ENCODE results near the gene NYNRIN. TPM values are rescaled to one million over a fixed set of nuclear protein-coding genes. Genes with fewer than 3 reads are reported as not detected.
A peak's percentile ranks its signal among the peaks of the same experiment; 100 is the strongest.

NYNRIN gene
- total RNA-seq, 1 donor from 2014 or later: 12.6 TPM

- no peak for DNase-seq
These were observed 16.8 kb downstream of the NYNRIN start for GRCh38 chr14:24415421-24416253.

GRCh38 chr14:24416254-24416931 is 17.6 kb downstream of the NYNRIN start:
- DNase-seq: no peak

DNA sequence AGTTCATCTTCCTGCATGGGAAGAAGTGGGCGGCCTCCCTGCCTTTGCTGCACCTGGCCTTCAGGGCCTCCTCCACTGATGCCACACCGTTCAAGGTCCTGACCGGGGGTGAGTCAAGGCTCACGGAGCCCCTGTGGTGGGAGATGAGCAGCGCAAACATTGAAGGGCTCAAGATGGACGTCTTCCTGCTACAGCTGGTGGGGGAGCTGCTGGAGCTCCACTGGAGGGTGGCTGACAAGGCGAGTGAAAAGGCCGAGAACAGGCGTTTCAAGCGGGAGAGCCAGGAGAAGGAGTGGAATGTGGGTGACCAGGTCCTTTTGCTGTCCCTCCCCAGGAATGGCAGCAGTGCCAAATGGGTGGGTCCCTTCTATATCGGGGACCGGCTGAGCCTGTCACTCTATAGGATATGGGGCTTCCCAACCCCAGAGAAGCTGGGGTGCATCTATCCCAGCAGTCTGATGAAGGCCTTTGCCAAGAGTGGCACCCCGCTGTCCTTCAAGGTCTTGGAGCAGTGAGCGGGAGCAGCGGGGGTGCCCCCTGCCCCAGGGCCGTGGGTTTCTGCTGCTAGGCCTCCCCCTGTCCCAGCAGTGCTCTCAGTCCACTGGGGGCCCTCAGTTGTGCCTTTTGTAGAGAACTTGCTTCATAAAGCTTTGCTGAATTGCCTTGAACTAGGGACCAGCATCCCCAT is 18.3 kb downstream of the NYNRIN start:
- DNase-seq: no peak

- no peak for DNase-seq
These were observed 19.2 kb downstream of the NYNRIN start for GRCh38 chr14:24417832-24418491.

DNA sequence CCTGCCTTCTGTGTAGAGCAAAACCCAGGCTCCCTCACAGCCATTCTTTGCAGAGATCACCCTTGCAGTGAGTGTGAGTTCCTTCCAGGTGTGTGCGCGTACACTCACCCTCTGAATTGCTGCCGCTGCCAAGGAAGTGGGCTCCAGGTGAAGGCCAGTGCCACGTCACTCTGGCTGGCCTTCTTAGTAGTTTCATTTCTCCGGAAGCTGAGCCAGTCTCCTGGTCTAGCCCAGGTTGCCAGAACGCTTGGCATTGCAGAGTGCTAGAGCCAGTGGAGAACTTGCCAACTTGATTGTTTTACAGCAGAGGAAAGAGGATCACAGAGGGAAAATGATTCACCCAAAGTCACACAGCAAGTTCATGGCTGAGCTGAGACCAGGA is 19.7 kb downstream of the NYNRIN start:
- DNase-seq: peak; percentile 78

GRCh38 chr14:24422261-24422660 is 23.5 kb downstream of the NYNRIN start:
- no peak for DNase-seq

DNA sequence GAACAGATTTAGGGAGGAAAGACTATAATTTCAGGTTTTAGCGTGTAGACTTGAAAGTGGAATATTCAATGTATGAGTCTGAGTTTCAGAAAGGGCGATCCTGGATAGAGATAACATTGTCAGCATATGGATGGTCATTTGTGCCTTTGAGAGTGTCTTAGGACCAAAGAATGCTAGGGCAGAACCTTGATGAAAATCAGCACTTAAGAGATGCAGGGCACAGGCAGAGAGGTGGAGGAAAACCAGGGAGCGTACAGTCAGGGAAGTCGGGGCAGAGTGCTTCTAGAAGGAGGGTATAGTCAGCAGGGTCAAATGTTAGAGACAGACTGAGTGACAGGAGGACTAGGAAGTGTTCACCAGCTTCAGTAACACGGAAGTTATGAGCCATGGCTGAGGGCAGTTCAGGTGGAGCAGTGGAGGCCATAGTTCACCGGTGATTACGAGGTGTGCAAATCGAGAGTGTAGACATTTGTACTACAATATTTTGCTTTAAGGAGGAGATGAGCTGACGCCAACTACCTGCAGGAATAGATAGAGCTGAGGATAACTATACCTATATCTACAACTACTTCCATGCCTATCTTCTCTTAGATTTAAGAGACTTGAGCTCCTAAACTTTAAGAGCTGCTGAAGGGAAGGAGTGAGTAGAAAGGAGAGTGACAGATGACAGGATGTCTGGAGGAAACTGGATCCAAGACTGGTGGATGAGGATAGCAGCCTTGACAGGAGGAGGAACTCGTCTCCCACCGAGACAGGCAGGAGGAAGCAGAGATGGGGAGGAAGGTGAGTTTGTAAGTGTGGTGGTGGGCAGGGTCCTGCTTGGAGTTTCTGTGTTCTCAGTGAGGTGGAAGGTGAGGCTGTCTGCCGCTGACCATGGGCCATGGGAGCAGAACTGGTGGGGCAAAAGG is 24.1 kb downstream of the NYNRIN start:
- DNase-seq: no peak

GRCh38 chr14:24425704-24426103 is 26.9 kb downstream of the NYNRIN start:
- peak; percentile 85 for DNase-seq

DNA sequence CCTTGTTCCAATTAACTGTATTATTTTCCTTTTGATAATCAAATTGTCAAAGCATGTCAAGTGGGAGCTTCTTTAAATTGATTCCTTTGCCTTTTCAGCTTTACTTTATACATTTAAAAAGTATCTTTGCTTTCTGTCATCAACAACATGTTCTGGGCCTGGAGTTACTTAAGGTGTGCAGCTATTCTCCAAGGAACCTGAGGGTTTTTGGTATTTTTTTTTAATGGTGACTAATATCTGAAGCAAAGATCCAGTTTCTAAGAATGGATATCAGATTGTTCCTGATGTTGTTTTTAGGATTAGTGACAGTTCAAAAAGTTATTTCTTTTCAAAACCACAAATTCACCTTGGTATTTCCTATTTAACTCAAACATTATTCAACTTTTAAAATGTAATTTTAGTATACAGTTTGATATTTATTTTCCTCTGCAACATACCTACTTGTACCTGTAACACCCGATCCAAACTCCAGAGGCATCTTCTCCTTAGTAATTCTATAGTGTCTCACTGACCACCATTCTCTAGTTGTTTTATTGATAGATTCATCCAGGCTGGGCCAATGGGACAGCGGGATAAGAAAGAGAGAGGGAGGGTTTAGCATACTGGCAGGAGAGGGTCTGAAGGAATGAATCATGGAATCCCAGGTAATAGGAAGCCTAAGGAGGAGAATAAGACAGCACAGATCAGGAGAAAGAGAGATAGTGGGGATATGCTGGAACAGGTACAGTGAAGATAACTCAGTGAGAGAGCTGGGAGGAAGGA is 27.5 kb downstream of the NYNRIN start:
- no peak for DNase-seq

GRCh38 chr14:24426912-24427536 is 28.2 kb downstream of the NYNRIN start:
- DNase-seq: no peak

- DNase-seq: no peak
These were observed 29.0 kb downstream of the NYNRIN start for GRCh38 chr14:24427537-24428508.

DNA sequence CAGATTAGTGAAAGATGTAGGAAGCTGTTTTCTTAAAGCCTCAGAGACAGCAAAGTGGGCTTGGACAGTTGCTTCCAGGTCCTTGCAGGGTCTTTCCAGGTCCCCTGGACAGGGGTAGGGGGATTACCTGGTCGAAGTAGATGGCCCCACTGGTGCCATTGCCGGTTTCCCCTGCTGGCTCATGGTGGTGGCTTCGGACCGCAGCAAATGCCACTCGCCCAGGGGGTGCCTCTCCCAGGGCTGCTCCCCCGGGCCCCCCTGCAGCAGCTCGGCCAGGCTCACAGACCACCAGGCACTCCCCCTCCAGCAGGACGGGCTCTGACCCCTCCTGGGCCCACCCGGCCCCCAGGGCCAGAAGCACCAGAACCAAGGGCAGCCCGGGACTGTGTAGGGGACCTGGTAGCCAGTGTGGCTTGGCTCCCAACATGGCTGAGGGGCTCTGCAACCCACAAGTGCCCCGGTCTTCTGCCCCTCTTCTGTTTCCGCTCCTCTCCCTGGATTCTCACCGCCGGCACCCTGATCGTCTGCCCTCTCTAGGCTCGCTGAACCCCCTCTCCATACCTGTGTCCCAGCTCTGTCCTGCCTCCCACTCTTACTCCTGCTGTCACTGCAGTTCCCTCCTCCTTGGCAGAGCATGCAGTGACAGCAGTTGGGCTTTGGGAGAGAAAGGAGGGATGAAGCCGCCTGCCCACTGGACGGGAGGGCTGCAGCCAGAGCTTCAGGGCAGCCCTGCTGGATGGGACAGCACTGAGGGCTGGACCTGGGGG is 30.0 kb downstream of the NYNRIN start:
- no peak for DNase-seq

GRCh38 chr14:24429395-24430142 is 30.8 kb downstream of the NYNRIN start, which contains the start of the genes CBLN3 and KHNYN:
Gene CBLN3, minus strand, starts transcription at chr14:24429668. Its CDS starts 614 bp downstream, at chr14:24429054.
Gene KHNYN, plus strand, starts transcription at chr14:24429954. Its CDS starts 777 bp downstream, at chr14:24430731.
- DNase-seq: peak; percentile 93

GRCh38 chr14:24430143-24430681 is 31.4 kb downstream of the NYNRIN start:
- peak; percentile 78 for DNase-seq

GRCh38 chr14:24430682-24431568 is 32.1 kb downstream of the NYNRIN start:
- DNase-seq: peak; percentile 47
